K562 (cell line): ENCODE results near the gene DYSF. TPM values are rescaled to one million over a fixed set of nuclear protein-coding genes. Genes with fewer than 3 reads are reported as not detected.

Experiments
- ATAC-seq: fragments of 200-7000 bp; cut with Tn5 transposase; 3 replicates; pipeline ENCODE4 v1.9.1; 2020; ENCODE audit warnings: moderate library complexity
- BruUV-seq: library from RNA; stranded (reverse); fragments of 400-500 nt; replicated peaks from 2 replicates; lab custom pipeline; 2021; lab: Mats Ljungman, UMichigan
- CTCF ChIA-PET: fragments of 300-600 bp; formaldehyde crosslinking; extraction: SDS; loops from one replicate; lab custom pipeline; 2021; ENCODE audit warnings: low intra/inter-chr PET ratio; lab: Yijun Ruan, JAX
- POLR2A ChIA-PET: fragments of 300-600, 350-650 bp; sonication (Branson Sonifier 250); formaldehyde crosslinking; extraction: SDS; loops from one replicate; lab custom pipeline; 2021; ENCODE audit warnings: antibody characterized with exemption, inconsistent platforms; lab: Yijun Ruan, JAX
- DNase-seq, 4 experiments: peaks; one replicate each; pipeline versions ENCODE4 v3.0.0 to v3.0.0-alpha.2; 2011 to 2018; ENCODE audit warnings: low spot score in 3 of 4, mixed read lengths in 3 of 4; ENCODE audit errors: extremely low read depth in 1 of 4
- FAIRE-seq: peaks from 2 replicates; lab custom pipeline; 2011; peaks lifted over from hg19 to GRCh38; lab: Jason Lieb, UNC
- H2AFZ ChIP-seq: 2 replicates; pipeline ENCODE4 v1.6.0; 2011; ENCODE audit warnings: low read depth, low read length, control low read depth, inconsistent platforms
- H3K27ac ChIP-seq: fragments of 200-600 bp; 3 replicates; pipeline ENCODE4 v1.8.0; 2011; ENCODE audit warnings: low read depth, mild to moderate bottlenecking, control low read depth, inconsistent platforms, low read length, moderate library complexity, mixed read lengths; ENCODE audit errors: extremely low read depth
- H3K27me3 ChIP-seq, 2 experiments: fragments of 300-600 bp in 1 of 2; 2 replicates in 1 of 2; 3 replicates in 1 of 2; pipeline versions ENCODE4 v1.6.0 to v1.8.0; 2011; ENCODE audit warnings: inconsistent platforms in 2 of 2, low read length in 2 of 2, mild to moderate bottlenecking in 1 of 2, mixed read lengths in 1 of 2, moderate library complexity in 1 of 2; ENCODE audit not compliant: control insufficient read depth in 2 of 2, insufficient read depth in 2 of 2
- H3K36me3 ChIP-seq: fragments of 300-600 bp; 3 replicates; pipeline ENCODE4 v1.8.0; 2011; ENCODE audit warnings: mild to moderate bottlenecking, low read length, inconsistent platforms; ENCODE audit not compliant: control insufficient read depth, insufficient read depth
- H3K4me1 ChIP-seq, 2 experiments: fragments of 200-600 bp in 1 of 2; replicated peaks in 1 of 2; 2 replicates in 1 of 2; 3 replicates in 1 of 2; pipeline versions ENCODE4 v1.5.1 to v1.8.0; 2011; ENCODE audit warnings: inconsistent platforms in 2 of 2, low read length in 2 of 2, mild to moderate bottlenecking in 1 of 2, mixed read lengths in 1 of 2, moderate library complexity in 1 of 2; ENCODE audit not compliant: control insufficient read depth in 2 of 2, insufficient read depth in 2 of 2
- H3K4me2 ChIP-seq: 2 replicates; pipeline ENCODE4 v1.6.1; 2011; ENCODE audit warnings: low read length, control low read depth, inconsistent platforms, mixed read lengths; ENCODE audit not compliant: insufficient read depth
- H3K4me3 ChIP-seq: fragments of 200-600 bp; sonication (generic), shearing (Covaris generic); 2 replicates; pipeline ENCODE4 v1.5.1; 2016; ENCODE audit warnings: control low read depth, inconsistent platforms
- H3K79me2 ChIP-seq: fragments of 200-600 bp; 3 replicates; pipeline ENCODE4 v1.8.0; 2011; ENCODE audit warnings: low read length, inconsistent platforms; ENCODE audit not compliant: control insufficient read depth, insufficient read depth
- H3K9ac ChIP-seq, 2 experiments: 2 replicates each; pipeline versions ENCODE4 v1.6.0 to v1.6.1; 2011; ENCODE audit warnings: low read depth in 2 of 2, low read length in 2 of 2, control low read depth in 1 of 2, inconsistent platforms in 1 of 2, mild to moderate bottlenecking in 1 of 2, mixed read lengths in 1 of 2; ENCODE audit not compliant: insufficient read depth in 1 of 2
- H3K9me1 ChIP-seq: one replicate; pipeline ENCODE4 v1.6.0; 2011; ENCODE audit warnings: inconsistent platforms, mild to moderate bottlenecking, low read length, moderate library complexity; ENCODE audit not compliant: control insufficient read depth, insufficient read depth
- H3K9me3 ChIP-seq: replicated peaks from 2 replicates; pipeline ENCODE4 v1.5.1; 2011; ENCODE audit warnings: low read depth, low read length, inconsistent platforms; ENCODE audit not compliant: control insufficient read depth, insufficient read depth
- H4K20me1 ChIP-seq: replicated peaks from 2 replicates; pipeline ENCODE4 v1.6.1; 2011; ENCODE audit warnings: low read length, inconsistent platforms, mixed read lengths; ENCODE audit not compliant: control insufficient read depth, insufficient read depth
- ARID3B ChIP-seq: fragments of 250-450 bp; sonication (Bioruptor Pico); IDR thresholded peaks from 2 replicates; pipeline ENCODE4 v1.4.0; 2020; ENCODE audit warnings: borderline replicate concordance
- CHD1 ChIP-seq: fragments of 200-600 bp; sonication (generic); IDR thresholded peaks from one replicate; pipeline ENCODE4 v1.6.1; 2012; ENCODE audit warnings: mild to moderate bottlenecking, moderate library complexity, low read length, inconsistent platforms
- CUX1 ChIP-seq: fragments of 200-800 bp; sonication (Bioruptor generic); IDR thresholded peaks from 2 replicates; pipeline ENCODE4 v1.6.1; 2016; ENCODE audit warnings: missing genetic modification characterization, missing compliant biosample characterization
- HLTF ChIP-seq: fragments of 450-650 bp; IDR thresholded peaks from 2 replicates; pipeline ENCODE4 v1.6.1; 2016
- KDM4B ChIP-seq, 2 experiments: fragments of 450-650 bp in 1 of 2; sonication (generic) in 1 of 2; IDR thresholded peaks; 2 replicates each; pipeline ENCODE4 v1.6.1; 2016 to 2017; ENCODE audit warnings: borderline replicate concordance in 2 of 2, antibody characterized with exemption in 1 of 2, low read depth in 1 of 2, mild to moderate bottlenecking in 1 of 2
- MCM3 ChIP-seq: fragments of 450-650 bp; IDR thresholded peaks from 2 replicates; pipeline ENCODE4 v1.6.1; 2016
- SIN3A ChIP-seq, 2 experiments: fragments of 150-350 bp in 1 of 2; IDR thresholded peaks; 2 replicates each; pipeline ENCODE4 v1.6.1; 2011 to 2016; ENCODE audit warnings: borderline replicate concordance in 2 of 2, low read depth in 2 of 2, low read length in 2 of 2, mild to moderate bottlenecking in 2 of 2, moderate library complexity in 2 of 2; ENCODE audit not compliant: control insufficient read depth in 1 of 2
- WGBS: fragments of 100-300 bp; shearing (Covaris generic); methylation state at CpG from one replicate; pipeline ENCODE4 v1.1.6; 2016; ENCODE audit warnings: low coverage, mixed read lengths; ENCODE audit not compliant: insufficient coverage; ENCODE audit errors: missing lambda C conversion rate; 5-methylcytosine and 5-hydroxymethylcytosine counted together
- in situ Hi-C: fragments of 300-500 bp; cut with MboI; formaldehyde crosslinking; loops from 4 replicates; pipeline ENCODE4 v1.15.0; 2018; ENCODE audit warnings: inconsistent platforms, mixed read lengths
- intact Hi-C: fragments of 100-400 bp; cut with micrococcal nuclease; formaldehyde crosslinking; loops from 2 replicates; pipeline ENCODE4 v1.14.2; 2022
- polyA plus RNA-seq, 8 experiments: library from polyadenylated mRNA; depleted of rRNA in 4 of 8; stranded (reverse) in 5 of 8; unstranded in 3 of 8; fragments of >200 nt; fragmentation: Nextera tagmentation in 2 of 8; fragmentation: Illumina TruSeq in 1 of 8; extraction: Ambion mirVana in 2 of 8; extraction: Trizol in 1 of 8; gene quantifications; 2 replicates each; pipeline versions ENCODE4 v1.2.1 to v1.2.3, GENCODE V29; 2011 to 2014; ENCODE audit warnings: inconsistent platforms in 1 of 8, missing spikeins in 1 of 8
- total RNA-seq, 7 experiments: library from RNA; depleted of rRNA in 6 of 7; stranded (reverse); fragments of >200 nt in 6 of 7; fragmentation: Illumina TruSeq in 2 of 7; extraction: Trizol in 2 of 7; gene quantifications; 2 replicates each; pipeline versions ENCODE4 v1.2.1 to v1.2.3, GENCODE V29; 2011 to 2021; ENCODE audit warnings: low replicate concordance in 1 of 7
- TF ChIP-seq, protein P1 (sequence below), 2 experiments: fragments of 250-450 bp in 1 of 2; fragments of 450-650 bp in 1 of 2; sonication (Bioruptor Pico) in 1 of 2; IDR thresholded peaks; 2 replicates each; pipeline versions ENCODE4 v1.6.1 to v1.8.0; 2016 to 2021; ENCODE audit warnings: mild to moderate bottlenecking in 2 of 2, moderate library complexity in 2 of 2, missing compliant biosample characterization in 1 of 2, missing genetic modification characterization in 1 of 2

DYSF gene
- total and polyA plus RNA-seq, 9 of the 15 experiments (the other 6 are each of a cell fraction or from before 2014, with no cell fraction given), result 0.01 to 0.80 (median 0.29) TPM

DNA sequence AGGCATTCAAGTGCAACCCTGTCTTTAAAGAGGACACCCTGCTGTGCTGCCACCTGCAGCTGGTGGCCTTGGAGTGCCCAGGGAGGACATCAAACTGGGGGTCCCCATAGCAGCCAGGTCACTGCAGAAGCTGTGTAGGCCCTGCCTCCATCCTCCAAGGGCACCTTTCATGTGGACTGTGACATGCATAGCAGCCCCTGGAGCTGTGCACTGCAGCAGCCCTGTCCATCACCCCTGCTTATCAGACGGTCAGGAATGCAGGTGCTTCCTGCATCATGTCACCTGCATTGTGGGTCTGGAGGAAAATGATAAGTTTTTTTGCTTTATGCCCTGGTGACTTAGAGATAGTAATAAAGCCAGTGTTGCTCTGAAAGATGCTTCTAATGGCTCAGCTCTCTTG, 155.7 kb downstream of the DYSF start:
- BruUV-seq, result no TSS peak
- no peak for DNase-seq
- CTCF ChIA-PET, result no interaction called here
- TF ChIP-seq KDM4B (IDR thresholded peaks at IDR 0.05; ENCODE audit: borderline replicate concordance in 2 of 2, low read depth in 1 of 2) (no peak), HLTF (no peak), SIN3A (IDR thresholded peaks at IDR 0.05; ENCODE audit: borderline replicate concordance in 2 of 2, control insufficient read depth in 1 of 2, low read depth in 2 of 2, low read length in 2 of 2) (no peak), ARID3B (CRISPR knock-in tag) (no peak), CUX1 (CRISPR knock-in tag) (no peak), MCM3 (no peak), CHD1 (no peak)
- TF ChIP-seq, protein P1, sequence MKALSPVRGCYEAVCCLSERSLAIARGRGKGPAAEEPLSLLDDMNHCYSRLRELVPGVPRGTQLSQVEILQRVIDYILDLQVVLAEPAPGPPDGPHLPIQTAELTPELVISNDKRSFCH (CRISPR knock-in tag; IDR thresholded peaks at IDR 0.05), result no peak
- TF ChIP-seq, protein P1 (tag; IDR thresholded peaks at IDR 0.05), result no peak
- TF ChIP-seq, all 486 proteins: peak for 0
- H3K9me1 ChIP-seq, result no peaks in the 10 kb centered on the region
- ATAC-seq (no peak), FAIRE-seq (no peak)
- in situ Hi-C loops, result no loop called here
- intact Hi-C loops, result loop anchor here (5.0 kb wide), 1 partner anchor 62 kb away; no protein-coding TSS in a partner anchor
- H3K4me2 ChIP-seq, result no peak overlapping the region
- no peaks in the 10 kb centered on the region for H3K9me3 ChIP-seq
- POLR2A ChIA-PET, result interaction anchor here (0.6 kb wide), 1 partner anchor 867 kb away, joined by 3 read pairs; no protein-coding TSS in a partner anchor
- H3K9ac ChIP-seq, result no peak overlapping the region
- 0% methylated on average over 1 of the region's 1 CpG for WGBS
- peaks cover 8 to 10% of the 10 kb centered on the region in 2 experiments for H3K4me1 ChIP-seq
- H4K20me1 ChIP-seq, result 0 out of 2 replicates have a peak, but pooled peaks cover 11% of the 10 kb centered on the region
- peaks cover 0 to 72% of the 10 kb centered on the region in 2 experiments; a peak in 2 of 5 replicates for H3K27me3 ChIP-seq
- H3K27ac ChIP-seq, result no peak overlapping the region
- H2AFZ ChIP-seq, result no peak overlapping the region
- no peaks in the 10 kb centered on the region for H3K36me3 ChIP-seq
- no peak overlapping the region for H3K4me3 ChIP-seq
- no peaks in the 10 kb centered on the region for H3K79me2 ChIP-seq
